Panc1 (cell line): ENCODE results near the gene HMGCLL1. TPM values are rescaled to one million over a fixed set of nuclear protein-coding genes. Genes with fewer than 3 reads are reported as not detected.

Experiments used
- ATAC-seq: fragments of 200-7000 bp; cut with Tn5 transposase; 2 replicates; pipeline ENCODE4 v1.9.1; 2020; ENCODE audit warnings: mild to moderate bottlenecking, moderate library complexity
- BruUV-seq: library from RNA; stranded (reverse); fragments of 400-500 nt; replicated peaks from 2 replicates; lab custom pipeline; 2021; lab: Mats Ljungman, UMichigan
- CTCF ChIA-PET: fragments of 300-600 bp; sonication (Branson Sonifier 250); formaldehyde crosslinking; loops from one replicate; lab custom pipeline; 2022; ENCODE audit warnings: antibody characterized with exemption; lab: Charles Lee
- POLR2A ChIA-PET: fragments of 300-600 bp; sonication (Branson Sonifier 250); formaldehyde crosslinking; loops from one replicate; lab custom pipeline; 2022; ENCODE audit warnings: antibody characterized with exemption; lab: Charles Lee
- DNase-seq: peaks from one replicate; pipeline ENCODE4 v3.0.0-alpha.2; 2010; ENCODE audit warnings: low read depth, low spot score
- H3K27ac ChIP-seq: 2 replicates; pipeline ENCODE4 v1.5.1; 2011; ENCODE audit warnings: mild to moderate bottlenecking, low read length, inconsistent platforms
- H3K27me3 ChIP-seq: fragments of 200-500 bp; sonication (Bioruptor generic); 2 replicates; pipeline ENCODE4 v1.6.0; 2014; ENCODE audit warnings: low read length, inconsistent platforms; ENCODE audit not compliant: control insufficient read depth, insufficient read depth
- H3K36me3 ChIP-seq: fragments of 200-500 bp; sonication (Bioruptor generic); 2 replicates; pipeline ENCODE4 v1.5.1; 2014; ENCODE audit warnings: inconsistent platforms, mild to moderate bottlenecking, low read length, moderate library complexity; ENCODE audit not compliant: control insufficient read depth, insufficient read depth
- H3K4me1 ChIP-seq: 2 replicates; pipeline ENCODE4 v1.5.1; 2011; ENCODE audit warnings: inconsistent platforms, mild to moderate bottlenecking, low read length, moderate library complexity; ENCODE audit not compliant: control insufficient read depth, insufficient read depth
- H3K4me3 ChIP-seq, 2 experiments: 2 replicates each; pipeline ENCODE4 v1.5.1; 2011 to 2012; ENCODE audit warnings: low read depth in 2 of 2, low read length in 2 of 2, mild to moderate bottlenecking in 2 of 2, inconsistent platforms in 1 of 2, moderate library complexity in 1 of 2
- H3K9me3 ChIP-seq: fragments of 200-500 bp; sonication (Bioruptor generic); 2 replicates; pipeline ENCODE4 v1.5.1; 2014; ENCODE audit warnings: low read depth, mild to moderate bottlenecking, inconsistent platforms, low read length, moderate library complexity; ENCODE audit not compliant: control insufficient read depth, insufficient read depth
- POLR2AphosphoS5 ChIP-seq: IDR thresholded peaks from 2 replicates; pipeline ENCODE4 v1.6.1; 2012; ENCODE audit warnings: mild to moderate bottlenecking, low read depth, low read length, moderate library complexity
- SIN3A ChIP-seq: IDR thresholded peaks from 2 replicates; pipeline ENCODE4 v1.6.1; 2012; ENCODE audit warnings: low read depth, mild to moderate bottlenecking, low read length, moderate library complexity, borderline replicate concordance; ENCODE audit not compliant: insufficient read depth
- TCF7L2 ChIP-seq: IDR thresholded peaks from 2 replicates; pipeline ENCODE4 v1.6.1; 2011; ENCODE audit warnings: mild to moderate bottlenecking, low read depth, low read length, inconsistent platforms
- in situ Hi-C: cut with HindIII; loops from 2 replicates; pipeline ENCODE4 v1.10.0; 2016; ENCODE audit warnings: low sequenced_read_pairs, low pct_unique_long_range_greater_than_20kb
- intact Hi-C: fragments of 100-400 bp; cut with micrococcal nuclease; formaldehyde crosslinking; loops from one replicate; pipeline ENCODE4 v1.10.0; 2022; ENCODE audit not compliant: unreplicated experiment
- total RNA-seq: library from RNA; stranded (reverse); gene quantifications from one replicate; pipeline ENCODE4 v1.2.1, GENCODE V29; 2021; ENCODE audit not compliant: unreplicated experiment
- TF ChIP-seq, protein P1 (sequence below): fragments of 450-650 bp; IDR thresholded peaks from 2 replicates; pipeline ENCODE4 v1.5.1; 2017; ENCODE audit warnings: mild to moderate bottlenecking
- TF ChIP-seq, protein P2 (sequence below), 2 experiments: IDR thresholded peaks; 2 replicates each; pipeline ENCODE4 v1.6.1; 2011 to 2012; ENCODE audit warnings: low read depth in 2 of 2, control low read depth in 1 of 2, low read length in 1 of 2, mild to moderate bottlenecking in 1 of 2, moderate library complexity in 1 of 2; ENCODE audit not compliant: insufficient read depth in 1 of 2

The HMGCLL1 gene
- total RNA-seq, 1 experiment from 2014 or later, result not detected

GRCh38 chr6:55569638-55570037 lies 9.4 kb downstream of the HMGCLL1 start:
- H3K27ac ChIP-seq, result no peak overlapping the region
- H3K9me3 ChIP-seq, result peaks cover 16% of the 10 kb centered on the region
- CTCF ChIA-PET, result interaction anchor here (0.7 kb wide), 1 partner anchor 110 kb away, joined by 5 read pairs; no protein-coding TSS in a partner anchor
- DNase-seq (no peak), ATAC-seq (no peak)
- H3K36me3 ChIP-seq, result no peaks in the 10 kb centered on the region
- H3K4me3 ChIP-seq, result no peak overlapping the region
- POLR2A ChIA-PET, result no interaction called here
- no TSS peak for BruUV-seq
- H3K4me1 ChIP-seq, result peaks cover 4% of the 10 kb centered on the region; the same call in 1 of the 2 replicates
- TF ChIP-seq TCF7L2, result no peak
- no peak for TF ChIP-seq SIN3A
- TF ChIP-seq, protein P1, sequence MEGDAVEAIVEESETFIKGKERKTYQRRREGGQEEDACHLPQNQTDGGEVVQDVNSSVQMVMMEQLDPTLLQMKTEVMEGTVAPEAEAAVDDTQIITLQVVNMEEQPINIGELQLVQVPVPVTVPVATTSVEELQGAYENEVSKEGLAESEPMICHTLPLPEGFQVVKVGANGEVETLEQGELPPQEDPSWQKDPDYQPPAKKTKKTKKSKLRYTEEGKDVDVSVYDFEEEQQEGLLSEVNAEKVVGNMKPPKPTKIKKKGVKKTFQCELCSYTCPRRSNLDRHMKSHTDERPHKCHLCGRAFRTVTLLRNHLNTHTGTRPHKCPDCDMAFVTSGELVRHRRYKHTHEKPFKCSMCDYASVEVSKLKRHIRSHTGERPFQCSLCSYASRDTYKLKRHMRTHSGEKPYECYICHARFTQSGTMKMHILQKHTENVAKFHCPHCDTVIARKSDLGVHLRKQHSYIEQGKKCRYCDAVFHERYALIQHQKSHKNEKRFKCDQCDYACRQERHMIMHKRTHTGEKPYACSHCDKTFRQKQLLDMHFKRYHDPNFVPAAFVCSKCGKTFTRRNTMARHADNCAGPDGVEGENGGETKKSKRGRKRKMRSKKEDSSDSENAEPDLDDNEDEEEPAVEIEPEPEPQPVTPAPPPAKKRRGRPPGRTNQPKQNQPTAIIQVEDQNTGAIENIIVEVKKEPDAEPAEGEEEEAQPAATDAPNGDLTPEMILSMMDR, result no peak
- TF ChIP-seq POLR2AphosphoS5, result no peak
- in situ Hi-C loops (no loop called here), intact Hi-C loops (no loop called here)
- no peaks in the 10 kb centered on the region for H3K27me3 ChIP-seq

- H3K36me3 ChIP-seq, result no peaks in the 10 kb centered on the region
- H3K9me3 ChIP-seq, result peaks cover 16% of the 10 kb centered on the region
- ATAC-seq (no peak), DNase-seq (no peak)
- in situ Hi-C loops (no loop called here), intact Hi-C loops (no loop called here)
- H3K27me3 ChIP-seq, result no peaks in the 10 kb centered on the region
- H3K27ac ChIP-seq, result peak overlapping the region; percentile 40
- BruUV-seq, result no TSS peak
- POLR2A ChIA-PET, result no interaction called here
- peaks cover 4% of the 10 kb centered on the region; the same call in 1 of the 2 replicates for H3K4me1 ChIP-seq
- TF ChIP-seq SIN3A (no peak), TCF7L2 (no peak), POLR2AphosphoS5 (no peak)
- TF ChIP-seq, protein P2, sequence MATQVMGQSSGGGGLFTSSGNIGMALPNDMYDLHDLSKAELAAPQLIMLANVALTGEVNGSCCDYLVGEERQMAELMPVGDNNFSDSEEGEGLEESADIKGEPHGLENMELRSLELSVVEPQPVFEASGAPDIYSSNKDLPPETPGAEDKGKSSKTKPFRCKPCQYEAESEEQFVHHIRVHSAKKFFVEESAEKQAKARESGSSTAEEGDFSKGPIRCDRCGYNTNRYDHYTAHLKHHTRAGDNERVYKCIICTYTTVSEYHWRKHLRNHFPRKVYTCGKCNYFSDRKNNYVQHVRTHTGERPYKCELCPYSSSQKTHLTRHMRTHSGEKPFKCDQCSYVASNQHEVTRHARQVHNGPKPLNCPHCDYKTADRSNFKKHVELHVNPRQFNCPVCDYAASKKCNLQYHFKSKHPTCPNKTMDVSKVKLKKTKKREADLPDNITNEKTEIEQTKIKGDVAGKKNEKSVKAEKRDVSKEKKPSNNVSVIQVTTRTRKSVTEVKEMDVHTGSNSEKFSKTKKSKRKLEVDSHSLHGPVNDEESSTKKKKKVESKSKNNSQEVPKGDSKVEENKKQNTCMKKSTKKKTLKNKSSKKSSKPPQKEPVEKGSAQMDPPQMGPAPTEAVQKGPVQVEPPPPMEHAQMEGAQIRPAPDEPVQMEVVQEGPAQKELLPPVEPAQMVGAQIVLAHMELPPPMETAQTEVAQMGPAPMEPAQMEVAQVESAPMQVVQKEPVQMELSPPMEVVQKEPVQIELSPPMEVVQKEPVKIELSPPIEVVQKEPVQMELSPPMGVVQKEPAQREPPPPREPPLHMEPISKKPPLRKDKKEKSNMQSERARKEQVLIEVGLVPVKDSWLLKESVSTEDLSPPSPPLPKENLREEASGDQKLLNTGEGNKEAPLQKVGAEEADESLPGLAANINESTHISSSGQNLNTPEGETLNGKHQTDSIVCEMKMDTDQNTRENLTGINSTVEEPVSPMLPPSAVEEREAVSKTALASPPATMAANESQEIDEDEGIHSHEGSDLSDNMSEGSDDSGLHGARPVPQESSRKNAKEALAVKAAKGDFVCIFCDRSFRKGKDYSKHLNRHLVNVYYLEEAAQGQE (IDR thresholded peaks at IDR 0.05; ENCODE audit: insufficient read depth in 1 of 2, low read depth in 2 of 2, low read length in 1 of 2), result no peak
- TF ChIP-seq, protein P1, result no peak
- CTCF ChIA-PET, result interaction anchor here (0.7 kb wide), 1 partner anchor 110 kb away, joined by 5 read pairs; no protein-coding TSS in a partner anchor
- no peak overlapping the region for H3K4me3 ChIP-seq
These were observed 10.1 kb downstream of the HMGCLL1 start for GRCh38 chr6:55568808-55569439.
